Panc1 (cell line): ENCODE results near the gene STXBP5L. TPM values are rescaled to one million over a fixed set of nuclear protein-coding genes. Genes with fewer than 3 reads are reported as not detected.

ENCODE experiments used
- ATAC-seq: fragments of 200-7000 bp; cut with Tn5 transposase; 2 replicates; pipeline ENCODE4 v1.9.1; 2020; ENCODE audit warnings: mild to moderate bottlenecking, moderate library complexity
- BruUV-seq: library from RNA; stranded (reverse); fragments of 400-500 nt; replicated peaks from 2 replicates; lab custom pipeline; 2021; lab: Mats Ljungman, UMichigan
- CTCF ChIA-PET: fragments of 300-600 bp; sonication (Branson Sonifier 250); formaldehyde crosslinking; loops from one replicate; lab custom pipeline; 2022; ENCODE audit warnings: antibody characterized with exemption; lab: Charles Lee
- POLR2A ChIA-PET: fragments of 300-600 bp; sonication (Branson Sonifier 250); formaldehyde crosslinking; loops from one replicate; lab custom pipeline; 2022; ENCODE audit warnings: antibody characterized with exemption; lab: Charles Lee
- DNase-seq: peaks from one replicate; pipeline ENCODE4 v3.0.0-alpha.2; 2010; ENCODE audit warnings: low read depth, low spot score
- H3K27ac ChIP-seq: 2 replicates; pipeline ENCODE4 v1.5.1; 2011; ENCODE audit warnings: mild to moderate bottlenecking, low read length, inconsistent platforms
- H3K27me3 ChIP-seq: fragments of 200-500 bp; sonication (Bioruptor generic); 2 replicates; pipeline ENCODE4 v1.6.0; 2014; ENCODE audit warnings: low read length, inconsistent platforms; ENCODE audit not compliant: control insufficient read depth, insufficient read depth
- H3K36me3 ChIP-seq: fragments of 200-500 bp; sonication (Bioruptor generic); 2 replicates; pipeline ENCODE4 v1.5.1; 2014; ENCODE audit warnings: inconsistent platforms, mild to moderate bottlenecking, low read length, moderate library complexity; ENCODE audit not compliant: control insufficient read depth, insufficient read depth
- H3K4me1 ChIP-seq: 2 replicates; pipeline ENCODE4 v1.5.1; 2011; ENCODE audit warnings: inconsistent platforms, mild to moderate bottlenecking, low read length, moderate library complexity; ENCODE audit not compliant: control insufficient read depth, insufficient read depth
- H3K4me3 ChIP-seq, 2 experiments: 2 replicates each; pipeline ENCODE4 v1.5.1; 2011 to 2012; ENCODE audit warnings: low read depth in 2 of 2, low read length in 2 of 2, mild to moderate bottlenecking in 2 of 2, inconsistent platforms in 1 of 2, moderate library complexity in 1 of 2
- H3K9me3 ChIP-seq: fragments of 200-500 bp; sonication (Bioruptor generic); 2 replicates; pipeline ENCODE4 v1.5.1; 2014; ENCODE audit warnings: low read depth, mild to moderate bottlenecking, inconsistent platforms, low read length, moderate library complexity; ENCODE audit not compliant: control insufficient read depth, insufficient read depth
- POLR2AphosphoS5 ChIP-seq: IDR thresholded peaks from 2 replicates; pipeline ENCODE4 v1.6.1; 2012; ENCODE audit warnings: mild to moderate bottlenecking, low read depth, low read length, moderate library complexity
- REST ChIP-seq, 2 experiments: IDR thresholded peaks; 2 replicates each; pipeline ENCODE4 v1.6.1; 2011 to 2012; ENCODE audit warnings: low read depth in 2 of 2, control low read depth in 1 of 2, low read length in 1 of 2, mild to moderate bottlenecking in 1 of 2, moderate library complexity in 1 of 2; ENCODE audit not compliant: insufficient read depth in 1 of 2
- SIN3A ChIP-seq: IDR thresholded peaks from 2 replicates; pipeline ENCODE4 v1.6.1; 2012; ENCODE audit warnings: low read depth, mild to moderate bottlenecking, low read length, moderate library complexity, borderline replicate concordance; ENCODE audit not compliant: insufficient read depth
- TCF7L2 ChIP-seq: IDR thresholded peaks from 2 replicates; pipeline ENCODE4 v1.6.1; 2011; ENCODE audit warnings: mild to moderate bottlenecking, low read depth, low read length, inconsistent platforms
- in situ Hi-C: cut with HindIII; loops from 2 replicates; pipeline ENCODE4 v1.10.0; 2016; ENCODE audit warnings: low sequenced_read_pairs, low pct_unique_long_range_greater_than_20kb
- intact Hi-C: fragments of 100-400 bp; cut with micrococcal nuclease; formaldehyde crosslinking; loops from one replicate; pipeline ENCODE4 v1.10.0; 2022; ENCODE audit not compliant: unreplicated experiment
- total RNA-seq: library from RNA; stranded (reverse); gene quantifications from one replicate; pipeline ENCODE4 v1.2.1, GENCODE V29; 2021; ENCODE audit not compliant: unreplicated experiment
- TF ChIP-seq, protein P1 (sequence below): fragments of 450-650 bp; IDR thresholded peaks from 2 replicates; pipeline ENCODE4 v1.5.1; 2017; ENCODE audit warnings: mild to moderate bottlenecking

STXBP5L gene
- total RNA-seq, 1 experiment from 2014 or later, result 0.05 TPM

DNA sequence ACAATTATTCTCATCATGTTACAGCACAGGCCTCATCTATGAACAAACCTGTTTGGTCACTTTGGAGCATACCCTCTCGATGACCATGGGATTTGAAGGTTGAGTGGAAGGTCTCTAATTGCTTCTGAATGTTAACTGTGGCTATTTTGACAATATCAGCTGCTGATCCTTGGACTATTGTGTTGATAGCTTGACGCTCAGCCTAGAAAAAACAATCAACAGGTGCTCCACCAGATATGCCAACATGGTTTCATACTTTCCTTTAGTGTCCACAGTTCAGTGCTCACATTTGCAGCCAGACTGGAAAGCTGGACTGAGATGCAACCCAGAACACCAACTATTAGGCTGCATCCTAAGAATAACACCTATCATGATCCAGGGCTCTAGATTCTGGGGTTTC lies 528.1 kb downstream of the STXBP5L start:
- ChIA-PET CTCF (no interaction called here), POLR2A (interaction anchor here (0.5 kb wide), 1 partner anchor 43 kb away, joined by 3 read pairs; no protein-coding TSS in a partner anchor)
- TF ChIP-seq SIN3A (no peak), POLR2AphosphoS5 (no peak), TCF7L2 (no peak), REST (IDR thresholded peaks at IDR 0.05; ENCODE audit: insufficient read depth in 1 of 2, low read depth in 2 of 2, low read length in 1 of 2) (no peak)
- TF ChIP-seq, protein P1, sequence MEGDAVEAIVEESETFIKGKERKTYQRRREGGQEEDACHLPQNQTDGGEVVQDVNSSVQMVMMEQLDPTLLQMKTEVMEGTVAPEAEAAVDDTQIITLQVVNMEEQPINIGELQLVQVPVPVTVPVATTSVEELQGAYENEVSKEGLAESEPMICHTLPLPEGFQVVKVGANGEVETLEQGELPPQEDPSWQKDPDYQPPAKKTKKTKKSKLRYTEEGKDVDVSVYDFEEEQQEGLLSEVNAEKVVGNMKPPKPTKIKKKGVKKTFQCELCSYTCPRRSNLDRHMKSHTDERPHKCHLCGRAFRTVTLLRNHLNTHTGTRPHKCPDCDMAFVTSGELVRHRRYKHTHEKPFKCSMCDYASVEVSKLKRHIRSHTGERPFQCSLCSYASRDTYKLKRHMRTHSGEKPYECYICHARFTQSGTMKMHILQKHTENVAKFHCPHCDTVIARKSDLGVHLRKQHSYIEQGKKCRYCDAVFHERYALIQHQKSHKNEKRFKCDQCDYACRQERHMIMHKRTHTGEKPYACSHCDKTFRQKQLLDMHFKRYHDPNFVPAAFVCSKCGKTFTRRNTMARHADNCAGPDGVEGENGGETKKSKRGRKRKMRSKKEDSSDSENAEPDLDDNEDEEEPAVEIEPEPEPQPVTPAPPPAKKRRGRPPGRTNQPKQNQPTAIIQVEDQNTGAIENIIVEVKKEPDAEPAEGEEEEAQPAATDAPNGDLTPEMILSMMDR, result no peak
- Histone ChIP-seq H3K36me3 (peaks cover 5% of the 10 kb centered on the region), H3K4me3 (no peak overlapping the region), H3K27me3 (no peaks in the 10 kb centered on the region), H3K27ac (no peak overlapping the region), H3K4me1 (0 out of 2 replicates have a peak, but pooled peaks cover 3% of the 10 kb centered on the region), H3K9me3 (no peaks in the 10 kb centered on the region)
- intact Hi-C loops (no loop called here), in situ Hi-C loops (no loop called here)
- DNase-seq (no peak), ATAC-seq (no peak)
- no TSS peak for BruUV-seq

DNA sequence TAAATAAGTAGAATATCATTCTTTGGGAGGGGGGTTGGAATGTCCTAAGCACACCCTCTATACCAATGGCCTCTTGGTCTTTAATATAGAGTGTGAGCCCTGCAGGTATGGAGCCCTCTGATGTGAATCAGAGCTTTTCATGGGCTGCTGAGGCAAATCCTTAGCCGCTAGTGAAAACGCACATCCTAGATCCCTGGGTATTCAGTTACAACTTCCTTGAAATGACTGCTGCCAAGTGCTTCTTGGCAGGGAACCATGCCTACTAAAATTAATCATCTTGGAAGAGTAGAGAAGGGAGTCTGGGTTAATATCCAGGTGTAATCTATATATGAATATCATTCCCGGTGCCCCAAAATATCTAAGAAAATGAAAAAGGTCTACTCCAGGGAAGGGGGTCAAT lies 528.6 kb downstream of the STXBP5L start:
- in situ Hi-C loops, result no loop called here
- ChIA-PET POLR2A (no interaction called here), CTCF (no interaction called here)
- Histone ChIP-seq H3K36me3 (peaks cover 2% of the 10 kb centered on the region), H3K27ac (no peak overlapping the region), H3K4me1 (0 out of 2 replicates have a peak, but pooled peaks cover 3% of the 10 kb centered on the region), H3K4me3 (no peak overlapping the region), H3K27me3 (no peaks in the 10 kb centered on the region), H3K9me3 (no peaks in the 10 kb centered on the region)
- BruUV-seq, result no TSS peak
- intact Hi-C loops, result no loop called here
- DNase-seq, result no peak
- TF ChIP-seq POLR2AphosphoS5 (no peak), TCF7L2 (no peak), SIN3A (no peak), REST (IDR thresholded peaks at IDR 0.05; ENCODE audit: insufficient read depth in 1 of 2, low read depth in 2 of 2, low read length in 1 of 2) (no peak)
- TF ChIP-seq, protein P1, result no peak
- no peak for ATAC-seq
